PC-9 (cell line): ENCODE results near the gene ACSL1.

Experiments used
- EZH2 ChIP-seq: fragments of 200-600 bp; sonication (generic); IDR thresholded peaks from 2 replicates; pipeline ENCODE4 v1.8.0; 2017; ENCODE audit warnings: antibody characterized with exemption, low read depth
- TF ChIP-seq, protein P1 (sequence below): fragments of 200-600 bp; sonication (generic); conservative IDR thresholded peaks from 2 replicates; pipeline ENCODE4 v1.6.1; 2017; ENCODE audit warnings: mixed run types, antibody characterized with exemption, mild to moderate bottlenecking, moderate library complexity

DNA sequence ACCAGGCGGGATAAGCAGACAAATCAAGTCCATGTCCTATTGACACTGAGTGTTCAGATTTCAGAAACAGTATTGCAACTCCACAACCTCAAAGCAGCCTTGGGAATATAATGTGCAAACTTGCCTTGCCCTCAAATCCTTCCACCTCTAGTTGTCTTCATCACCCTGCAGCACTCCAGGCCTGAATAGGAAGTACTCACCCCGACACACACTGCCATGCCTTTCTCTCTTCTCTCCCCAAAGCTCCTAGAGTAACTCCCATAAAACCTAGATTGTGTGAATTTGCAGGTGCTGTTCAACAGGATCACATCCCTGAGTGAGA is 19.6 kb downstream of the ACSL1 start:
- TF ChIP-seq, protein P1, sequence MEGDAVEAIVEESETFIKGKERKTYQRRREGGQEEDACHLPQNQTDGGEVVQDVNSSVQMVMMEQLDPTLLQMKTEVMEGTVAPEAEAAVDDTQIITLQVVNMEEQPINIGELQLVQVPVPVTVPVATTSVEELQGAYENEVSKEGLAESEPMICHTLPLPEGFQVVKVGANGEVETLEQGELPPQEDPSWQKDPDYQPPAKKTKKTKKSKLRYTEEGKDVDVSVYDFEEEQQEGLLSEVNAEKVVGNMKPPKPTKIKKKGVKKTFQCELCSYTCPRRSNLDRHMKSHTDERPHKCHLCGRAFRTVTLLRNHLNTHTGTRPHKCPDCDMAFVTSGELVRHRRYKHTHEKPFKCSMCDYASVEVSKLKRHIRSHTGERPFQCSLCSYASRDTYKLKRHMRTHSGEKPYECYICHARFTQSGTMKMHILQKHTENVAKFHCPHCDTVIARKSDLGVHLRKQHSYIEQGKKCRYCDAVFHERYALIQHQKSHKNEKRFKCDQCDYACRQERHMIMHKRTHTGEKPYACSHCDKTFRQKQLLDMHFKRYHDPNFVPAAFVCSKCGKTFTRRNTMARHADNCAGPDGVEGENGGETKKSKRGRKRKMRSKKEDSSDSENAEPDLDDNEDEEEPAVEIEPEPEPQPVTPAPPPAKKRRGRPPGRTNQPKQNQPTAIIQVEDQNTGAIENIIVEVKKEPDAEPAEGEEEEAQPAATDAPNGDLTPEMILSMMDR, result no peak
- no peak for TF ChIP-seq EZH2
